ENCODE measurements around the gene NDE1.
"Not testable (repeated sequence)": the region's sequence is repeated elsewhere in the genome, so short reads cannot be mapped to it uniquely, and the experiment has no call there.

Gene NDE1

DNA sequence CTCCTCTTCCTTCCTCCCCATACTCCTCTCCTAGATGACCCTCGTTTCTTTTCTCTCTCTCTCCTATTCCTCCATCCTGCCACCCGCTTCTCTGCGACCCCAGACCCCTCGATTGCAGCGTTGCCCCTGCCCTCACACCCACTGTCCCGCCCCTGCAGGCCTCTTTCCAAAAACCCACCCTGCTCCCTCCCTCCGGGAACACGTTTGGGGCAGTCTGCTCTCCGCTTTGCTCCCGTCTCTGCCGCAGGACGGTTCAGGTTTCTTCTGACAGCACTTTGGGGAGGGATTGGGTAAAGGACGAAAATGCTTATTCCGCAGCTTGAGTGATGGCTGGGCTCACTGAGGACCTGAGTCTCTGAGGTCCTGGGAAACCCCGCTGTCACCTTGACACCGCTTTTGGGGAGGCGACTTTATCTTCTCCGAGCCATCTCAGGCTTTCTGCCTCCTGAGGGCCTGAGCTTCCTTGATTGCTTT is 690 bp downstream of the NDE1 start:
- Histone ChIP-seq H3K27me3 (replicated peaks; ENCODE audit: control insufficient read depth, insufficient read depth, low read length, poor library complexity, severe bottlenecking) (no peaks in the 10 kb centered on the region), H3K36me3 (ENCODE audit: control insufficient read depth, insufficient read depth, low read length) (peaks cover 3% of the 10 kb centered on the region), H3K27ac (ENCODE audit: insufficient read depth, low read length, poor library complexity, severe bottlenecking) (peak overlapping the region; percentile 98), H3K4me1 (ENCODE audit: control insufficient read depth, insufficient read depth, low read length, poor library complexity, severe bottlenecking) (peaks cover 13% of the 10 kb centered on the region), H3K4me3 (ENCODE audit: insufficient read depth, low read depth, low read length, poor library complexity, severe bottlenecking) (peak overlapping the region; percentile 77), H3K9me3 (ENCODE audit: control insufficient read depth, low read length) (no peaks in the 10 kb centered on the region)
- DNase-seq, result peak; percentile 34 to 37 (median 37)

DNA sequence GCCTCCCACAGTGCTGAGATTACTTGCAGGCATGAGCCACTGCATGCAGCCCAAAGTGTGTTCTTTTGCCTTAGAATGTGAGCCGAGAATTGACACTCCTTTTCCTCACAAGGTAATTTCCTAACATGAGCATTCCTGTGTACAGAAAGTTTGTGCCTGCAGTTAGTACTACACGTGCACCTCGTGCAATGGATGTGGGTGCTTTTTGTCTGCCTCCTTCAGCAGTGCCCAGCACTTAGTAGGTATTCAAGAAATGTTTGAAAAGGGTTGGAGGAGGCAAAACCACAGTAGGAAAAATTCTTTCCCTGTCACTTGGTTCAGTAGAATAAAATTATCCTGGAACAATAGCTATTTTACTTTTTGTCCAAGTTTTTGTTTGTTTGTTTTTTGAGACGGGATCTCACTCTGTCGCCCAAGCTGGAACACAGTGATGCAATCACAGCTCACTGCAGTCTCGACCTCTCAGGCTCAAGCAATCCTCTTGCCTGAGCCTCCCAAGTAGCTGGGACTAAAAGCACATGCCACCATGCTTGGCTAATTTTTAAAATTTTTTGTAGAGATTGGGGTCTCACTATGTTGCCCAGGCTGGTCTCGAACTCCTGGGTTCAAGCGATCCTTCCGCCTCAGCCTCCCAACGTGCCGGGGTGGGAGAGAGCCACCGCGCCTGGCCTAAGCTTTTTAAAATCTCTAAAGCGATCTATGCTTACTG is 2.4 kb downstream of the NDE1 start:
- peaks cover 13% of the 10 kb centered on the region for H3K4me1 ChIP-seq (ENCODE audit: control insufficient read depth, insufficient read depth, low read length, poor library complexity, severe bottlenecking)
- H3K27me3 ChIP-seq (replicated peaks; ENCODE audit: control insufficient read depth, insufficient read depth, low read length, poor library complexity, severe bottlenecking), result no peaks in the 10 kb centered on the region
- H3K36me3 ChIP-seq (ENCODE audit: control insufficient read depth, insufficient read depth, low read length), result peaks cover 3% of the 10 kb centered on the region
- no peaks in the 10 kb centered on the region for H3K9me3 ChIP-seq (ENCODE audit: control insufficient read depth, low read length)
- no peak overlapping the region for H3K27ac ChIP-seq (ENCODE audit: insufficient read depth, low read length, poor library complexity, severe bottlenecking)
- DNase-seq, result no peak
- H3K4me3 ChIP-seq (ENCODE audit: insufficient read depth, low read depth, low read length, poor library complexity, severe bottlenecking), result no peak overlapping the region

GRCh38 chr16:15653227-15653626 is 3.2 kb downstream of the NDE1 start:
- no peak overlapping the region for H3K27ac ChIP-seq (ENCODE audit: insufficient read depth, low read length, poor library complexity, severe bottlenecking)
- no peak for DNase-seq
- peaks cover 3% of the 10 kb centered on the region for H3K36me3 ChIP-seq (ENCODE audit: control insufficient read depth, insufficient read depth, low read length)
- no peak overlapping the region for H3K4me3 ChIP-seq (ENCODE audit: insufficient read depth, low read depth, low read length, poor library complexity, severe bottlenecking)
- no peaks in the 10 kb centered on the region for H3K27me3 ChIP-seq (replicated peaks; ENCODE audit: control insufficient read depth, insufficient read depth, low read length, poor library complexity, severe bottlenecking)
- H3K9me3 ChIP-seq (ENCODE audit: control insufficient read depth, low read length), result no peaks in the 10 kb centered on the region
- peaks cover 14% of the 10 kb centered on the region for H3K4me1 ChIP-seq (ENCODE audit: control insufficient read depth, insufficient read depth, low read length, poor library complexity, severe bottlenecking)

- Histone ChIP-seq H3K4me3 (ENCODE audit: insufficient read depth, low read depth, low read length, poor library complexity, severe bottlenecking) (no peak overlapping the region), H3K27me3 (replicated peaks; ENCODE audit: control insufficient read depth, insufficient read depth, low read length, poor library complexity, severe bottlenecking) (no peaks in the 10 kb centered on the region), H3K4me1 (ENCODE audit: control insufficient read depth, insufficient read depth, low read length, poor library complexity, severe bottlenecking) (peaks cover 21% of the 10 kb centered on the region), H3K27ac (ENCODE audit: insufficient read depth, low read length, poor library complexity, severe bottlenecking) (no peak overlapping the region), H3K36me3 (ENCODE audit: control insufficient read depth, insufficient read depth, low read length) (peaks cover 3% of the 10 kb centered on the region), H3K9me3 (ENCODE audit: control insufficient read depth, low read length) (no peaks in the 10 kb centered on the region)
- DNase-seq, result no peak
Observed at GRCh38 chr16:15654591-15654990, 4.5 kb downstream of the NDE1 start.

DNA sequence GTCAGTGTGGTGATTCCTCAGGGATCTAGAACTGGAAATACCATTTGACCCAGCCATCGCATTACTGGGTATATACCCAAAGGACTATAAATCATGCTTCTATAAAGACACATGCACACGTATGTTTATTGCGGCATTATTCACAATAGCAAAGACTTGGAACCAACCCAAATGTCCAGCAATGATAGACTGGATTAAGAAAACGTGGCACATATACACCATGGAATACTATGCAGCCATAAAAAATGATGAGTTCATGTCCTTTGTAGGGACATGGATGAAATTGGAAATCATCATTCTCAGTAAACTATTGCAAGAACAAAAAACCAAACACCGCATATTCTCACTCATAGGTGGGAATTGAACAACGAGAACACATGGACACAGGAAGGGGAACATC is 5.5 kb downstream of the NDE1 start:
- not testable (repeated sequence) for H3K27me3 ChIP-seq (replicated peaks; ENCODE audit: control insufficient read depth, insufficient read depth, low read length, poor library complexity, severe bottlenecking); H3K4me3 ChIP-seq (ENCODE audit: insufficient read depth, low read depth, low read length, poor library complexity, severe bottlenecking); H3K36me3 ChIP-seq (ENCODE audit: control insufficient read depth, insufficient read depth, low read length); DNase-seq; H3K27ac ChIP-seq (ENCODE audit: insufficient read depth, low read length, poor library complexity, severe bottlenecking); H3K9me3 ChIP-seq (ENCODE audit: control insufficient read depth, low read length)
- peaks cover 21% of the 10 kb centered on the region for H3K4me1 ChIP-seq (ENCODE audit: control insufficient read depth, insufficient read depth, low read length, poor library complexity, severe bottlenecking)

DNA sequence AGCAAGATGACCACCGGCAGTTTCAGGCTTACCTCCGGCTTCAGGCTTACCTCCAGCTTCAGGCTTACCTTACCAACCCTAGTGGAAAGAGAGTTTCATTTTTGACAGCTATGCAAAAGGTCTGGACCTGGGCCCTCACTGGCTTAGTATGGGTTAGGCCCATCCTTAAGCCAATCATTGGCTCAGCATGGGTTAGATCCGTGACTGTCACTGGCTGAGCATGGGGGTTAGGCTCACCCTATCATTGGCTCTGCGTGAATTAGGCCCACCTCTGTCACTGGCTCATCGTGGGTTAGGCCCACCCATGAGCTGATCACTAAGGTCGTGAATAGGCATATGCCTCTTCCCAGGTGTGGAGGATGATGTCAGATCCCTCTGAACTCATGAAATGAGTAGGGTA is 8.1 kb downstream of the NDE1 start:
- H3K36me3 ChIP-seq (ENCODE audit: control insufficient read depth, insufficient read depth, low read length), result peaks cover 6% of the 10 kb centered on the region
- no peak overlapping the region for H3K27ac ChIP-seq (ENCODE audit: insufficient read depth, low read length, poor library complexity, severe bottlenecking)

DNA sequence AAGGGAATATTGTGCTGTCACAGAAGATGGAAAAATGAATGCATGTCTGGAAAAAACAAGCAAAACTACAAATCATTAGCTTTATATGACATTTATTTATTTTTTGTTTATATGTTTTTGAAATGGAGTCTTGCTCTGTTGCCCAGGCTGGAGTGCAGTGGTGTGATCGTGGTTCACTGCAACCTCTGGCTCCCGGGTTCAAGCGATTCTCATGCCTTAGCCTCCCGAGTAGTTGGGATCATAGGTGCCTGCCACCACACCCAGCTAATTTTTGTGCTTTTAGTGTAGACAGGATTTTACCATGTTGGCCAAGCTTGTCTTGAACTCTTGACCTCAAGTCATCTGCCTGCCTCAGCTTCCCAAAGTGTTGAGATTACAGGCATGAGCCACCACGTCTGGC is 8.5 kb downstream of the NDE1 start:
- no peak overlapping the region for H3K4me3 ChIP-seq (ENCODE audit: insufficient read depth, low read depth, low read length, poor library complexity, severe bottlenecking)
- H3K9me3 ChIP-seq (ENCODE audit: control insufficient read depth, low read length), result no peaks in the 10 kb centered on the region
- peaks cover 8% of the 10 kb centered on the region for H3K4me1 ChIP-seq (ENCODE audit: control insufficient read depth, insufficient read depth, low read length, poor library complexity, severe bottlenecking)
- peaks cover 6% of the 10 kb centered on the region for H3K36me3 ChIP-seq (ENCODE audit: control insufficient read depth, insufficient read depth, low read length)
- H3K27me3 ChIP-seq (replicated peaks; ENCODE audit: control insufficient read depth, insufficient read depth, low read length, poor library complexity, severe bottlenecking), result no peaks in the 10 kb centered on the region
- peak overlapping the region; percentile 51 for H3K27ac ChIP-seq (ENCODE audit: insufficient read depth, low read length, poor library complexity, severe bottlenecking)
- no peak for DNase-seq

More for the DNA sequence above, 8.1 kb downstream of the NDE1 start:
- peaks cover 8% of the 10 kb centered on the region for H3K4me1 ChIP-seq (ENCODE audit: control insufficient read depth, insufficient read depth, low read length, poor library complexity, severe bottlenecking)
- no peak for DNase-seq
- H3K9me3 ChIP-seq (ENCODE audit: control insufficient read depth, low read length), result no peaks in the 10 kb centered on the region
- no peak overlapping the region for H3K4me3 ChIP-seq (ENCODE audit: insufficient read depth, low read depth, low read length, poor library complexity, severe bottlenecking)
- H3K27me3 ChIP-seq (replicated peaks; ENCODE audit: control insufficient read depth, insufficient read depth, low read length, poor library complexity, severe bottlenecking), result no peaks in the 10 kb centered on the region

DNA sequence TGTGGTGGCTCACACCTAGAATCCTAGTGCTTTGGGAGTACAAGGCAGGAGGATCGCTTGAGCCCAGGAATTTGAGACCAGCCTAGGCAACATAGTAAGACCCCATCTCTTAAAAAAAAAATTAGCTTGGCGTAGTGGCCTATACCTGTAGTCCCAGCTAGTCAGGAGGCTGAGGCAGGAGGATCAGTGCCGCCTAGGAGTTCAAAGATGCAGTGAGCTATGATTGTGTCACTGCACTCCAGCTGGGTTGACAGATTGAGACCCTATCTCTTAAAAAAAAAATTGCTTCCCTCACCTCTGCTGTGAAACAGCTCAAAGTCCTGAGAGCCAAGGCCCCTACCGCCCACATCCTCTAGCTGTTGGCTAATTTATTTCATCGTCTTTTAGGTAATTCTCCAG is 10.2 kb downstream of the NDE1 start:
- Histone ChIP-seq H3K27me3 (replicated peaks; ENCODE audit: control insufficient read depth, insufficient read depth, low read length, poor library complexity, severe bottlenecking) (no peaks in the 10 kb centered on the region), H3K4me1 (ENCODE audit: control insufficient read depth, insufficient read depth, low read length, poor library complexity, severe bottlenecking) (peaks cover 8% of the 10 kb centered on the region), H3K9me3 (ENCODE audit: control insufficient read depth, low read length) (no peaks in the 10 kb centered on the region), H3K27ac (ENCODE audit: insufficient read depth, low read length, poor library complexity, severe bottlenecking) (no peak overlapping the region), H3K4me3 (ENCODE audit: insufficient read depth, low read depth, low read length, poor library complexity, severe bottlenecking) (no peak overlapping the region), H3K36me3 (ENCODE audit: control insufficient read depth, insufficient read depth, low read length) (peaks cover 11% of the 10 kb centered on the region)
- no peak for DNase-seq

DNA sequence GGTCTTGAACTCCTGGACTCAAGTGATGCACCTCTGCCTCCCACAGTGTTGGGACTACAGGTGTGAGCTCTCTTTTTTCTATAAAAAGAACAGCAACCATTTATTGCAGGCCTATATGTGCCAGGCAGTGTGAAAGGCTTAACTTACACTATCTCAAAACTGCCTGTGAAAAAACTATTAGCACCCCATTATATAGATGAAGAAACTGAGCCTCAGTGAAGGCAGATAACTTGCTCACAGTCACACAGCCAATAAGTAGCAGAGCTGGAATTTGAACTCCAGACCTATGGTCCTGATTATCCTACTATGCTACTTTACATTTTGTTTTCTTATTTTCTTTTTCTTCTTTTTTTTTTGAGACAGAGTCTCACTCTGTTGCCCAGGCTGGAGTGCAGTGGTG is 15.1 kb downstream of the NDE1 start:
- Histone ChIP-seq H3K9me3 (ENCODE audit: control insufficient read depth, low read length) (no peaks in the 10 kb centered on the region), H3K27ac (ENCODE audit: insufficient read depth, low read length, poor library complexity, severe bottlenecking) (no peak overlapping the region), H3K36me3 (ENCODE audit: control insufficient read depth, insufficient read depth, low read length) (peaks cover 54% of the 10 kb centered on the region), H3K4me3 (ENCODE audit: insufficient read depth, low read depth, low read length, poor library complexity, severe bottlenecking) (no peak overlapping the region), H3K4me1 (ENCODE audit: control insufficient read depth, insufficient read depth, low read length, poor library complexity, severe bottlenecking) (no peaks in the 10 kb centered on the region), H3K27me3 (replicated peaks; ENCODE audit: control insufficient read depth, insufficient read depth, low read length, poor library complexity, severe bottlenecking) (no peaks in the 10 kb centered on the region)
- no peak for DNase-seq

DNA sequence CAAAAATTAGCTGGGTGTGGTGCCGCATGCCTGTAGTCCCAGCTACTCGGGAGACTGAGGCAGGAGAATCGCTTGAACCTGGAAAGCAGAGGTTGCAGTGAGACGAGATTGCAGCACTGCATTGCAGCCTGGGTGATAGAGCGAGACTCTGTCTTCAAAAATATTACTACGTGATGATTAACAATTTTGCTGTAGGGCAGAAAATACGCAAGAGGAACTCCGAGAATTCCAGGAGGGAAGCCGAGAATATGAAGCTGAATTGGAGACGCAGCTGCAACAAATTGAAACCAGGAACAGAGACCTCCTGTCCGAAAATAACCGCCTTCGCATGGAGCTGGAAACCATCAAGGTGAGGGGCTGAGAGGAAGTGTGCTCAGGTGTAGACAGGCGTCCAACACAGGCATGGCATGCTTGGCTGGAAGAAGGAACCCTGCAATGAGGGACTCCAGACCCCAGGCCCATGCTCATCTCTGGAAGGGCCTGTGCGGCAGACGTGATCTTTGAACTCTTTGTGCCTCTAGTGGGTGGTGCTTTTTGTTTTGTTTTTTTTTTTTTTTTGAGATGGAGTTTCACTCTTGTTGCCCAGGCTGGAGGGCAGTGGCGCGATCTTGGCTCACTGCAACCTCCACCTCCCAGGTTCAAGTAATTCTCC is 17.2 kb downstream of the NDE1 start:
- no peak overlapping the region for H3K4me3 ChIP-seq (ENCODE audit: insufficient read depth, low read depth, low read length, poor library complexity, severe bottlenecking)
- H3K36me3 ChIP-seq (ENCODE audit: control insufficient read depth, insufficient read depth, low read length), result peaks cover 53% of the 10 kb centered on the region
- DNase-seq, result no peak
- H3K27ac ChIP-seq (ENCODE audit: insufficient read depth, low read length, poor library complexity, severe bottlenecking), result no peak overlapping the region
- no peaks in the 10 kb centered on the region for H3K27me3 ChIP-seq (replicated peaks; ENCODE audit: control insufficient read depth, insufficient read depth, low read length, poor library complexity, severe bottlenecking)
- H3K9me3 ChIP-seq (ENCODE audit: control insufficient read depth, low read length), result no peaks in the 10 kb centered on the region
- peaks cover 7% of the 10 kb centered on the region for H3K4me1 ChIP-seq (ENCODE audit: control insufficient read depth, insufficient read depth, low read length, poor library complexity, severe bottlenecking)

All from effector memory CD4-positive, alpha-beta T cell (primary cell).